NCI-H187 (cell line): ENCODE results near the gene USP20.

Source experiments
- DNase-seq, 2 experiments: peaks; one replicate each; lab custom pipeline; 2025; lab: John Stamatoyannopoulos, UW

USP20 gene

GRCh38 chr9:129823935-129824601, 11.2 kb upstream of the USP20 start, which contains the start of gene TOR1A:
Gene TOR1A (minus strand): TSS chr9:129824136. CDS start chr9:129824085, 51 bp downstream.
- DNase-seq = peak; percentile 57 to 69

DNA sequence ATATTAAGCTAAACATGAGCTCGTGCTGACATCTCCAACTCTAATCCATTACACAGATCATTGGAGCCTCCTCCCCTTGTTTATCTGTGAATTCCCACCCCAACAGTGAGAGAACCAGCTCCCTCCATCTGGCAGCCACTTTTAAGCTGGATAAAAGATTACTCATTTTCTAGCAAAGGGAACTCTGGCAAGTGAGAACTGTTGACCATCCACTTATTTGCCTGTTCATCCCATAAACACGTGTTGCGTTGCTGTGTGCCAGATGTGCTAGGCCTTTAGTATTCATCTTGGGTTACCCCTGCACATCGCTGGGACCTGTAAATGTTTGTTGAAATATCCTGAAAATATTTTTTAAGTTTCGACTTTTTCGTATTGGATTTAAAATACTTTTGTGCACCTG, 8.9 kb upstream of the USP20 start:
- no peak for DNase-seq

DNA sequence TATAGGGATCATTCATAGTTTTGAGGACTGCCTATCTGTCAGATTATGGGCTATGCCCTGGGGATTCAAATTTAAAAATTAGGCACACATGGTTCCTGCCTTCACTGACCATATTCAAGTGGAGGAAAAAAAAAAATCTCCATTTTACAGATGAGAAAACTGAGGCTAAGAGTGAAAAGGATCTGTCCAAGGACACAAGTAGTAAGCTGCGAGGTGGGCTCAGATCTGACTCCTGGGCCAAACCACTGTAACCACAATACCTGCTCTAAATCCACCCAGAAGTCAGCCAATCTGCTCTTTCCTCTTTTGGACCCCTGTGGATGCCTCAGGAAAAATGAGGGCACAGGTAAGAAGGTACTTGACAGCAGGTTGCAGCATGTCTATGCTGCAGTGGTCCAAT, 8.5 kb upstream of the USP20 start:
- DNase-seq = no peak

- no peak for DNase-seq
These were observed 7.2 kb upstream of the USP20 start for GRCh38 chr9:129828051-129828450.

DNA sequence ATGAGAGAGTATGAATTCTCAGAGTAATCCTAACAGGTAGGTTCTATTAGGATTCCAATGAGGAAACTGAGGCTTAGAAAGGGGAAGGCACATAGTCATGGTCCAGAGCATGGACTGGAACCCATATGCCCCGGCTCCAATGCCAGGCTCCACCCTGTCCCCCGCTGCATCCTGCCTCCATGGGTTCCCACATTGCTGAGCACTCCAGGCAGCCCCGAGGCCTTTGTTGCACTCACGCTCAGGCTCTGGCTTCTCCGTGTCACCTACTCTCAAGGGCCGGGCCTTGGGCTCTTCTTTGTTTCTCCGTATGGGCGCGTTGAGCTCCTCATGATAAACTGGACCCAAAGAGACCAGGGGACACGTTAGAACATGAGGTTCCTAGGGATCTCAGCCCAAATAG, 6.3 kb upstream of the USP20 start:
- no peak for DNase-seq

GRCh38 chr9:129832982-129833381, 2.3 kb upstream of the USP20 start:
- no peak for DNase-seq

DNA sequence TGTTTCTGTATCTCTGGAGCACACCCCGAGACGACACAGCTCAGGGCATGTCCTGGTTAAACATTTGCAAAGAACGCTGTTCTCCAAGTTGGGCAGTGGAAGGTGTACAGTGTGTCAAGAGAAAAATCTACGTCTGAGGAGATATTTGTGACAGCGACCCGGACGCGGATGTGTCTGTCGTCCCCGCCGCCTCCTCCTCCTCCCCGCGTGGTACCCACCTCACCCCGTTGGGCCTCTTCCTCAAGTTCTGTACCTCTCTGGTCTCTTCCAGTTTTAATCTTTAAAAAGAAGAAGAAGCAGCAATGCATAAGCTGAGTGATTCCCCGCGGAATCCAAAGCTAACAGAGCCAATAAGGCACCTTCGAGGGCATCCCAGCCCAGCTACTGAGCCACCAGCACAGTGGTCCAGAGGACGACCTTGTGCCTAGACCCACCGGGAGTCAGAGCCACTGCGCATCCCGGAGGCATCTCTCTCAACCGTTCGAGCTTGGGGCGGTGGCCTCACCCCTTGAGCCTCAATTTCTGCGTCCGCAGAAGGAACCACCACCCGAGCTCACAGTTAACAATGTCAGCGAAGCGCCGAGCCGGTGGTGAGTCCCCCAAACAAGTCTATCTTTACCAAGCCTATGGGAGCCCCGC, 650 bp upstream of the USP20 start:
- DNase-seq = no peak

- DNase-seq = no peak
These were observed 584 bp downstream of the USP20 start for GRCh38 chr9:129835860-129836223.

GRCh38 chr9:129836311-129837007, 1.2 kb downstream of the USP20 start:
- DNase-seq = no peak

- DNase-seq = no peak
These were observed 3.5 kb downstream of the USP20 start for GRCh38 chr9:129838707-129839259.

- DNase-seq = no peak
These were observed 4.2 kb downstream of the USP20 start for GRCh38 chr9:129839324-129840023.

GRCh38 chr9:129840034-129840433, 4.8 kb downstream of the USP20 start:
- no peak for DNase-seq

DNA sequence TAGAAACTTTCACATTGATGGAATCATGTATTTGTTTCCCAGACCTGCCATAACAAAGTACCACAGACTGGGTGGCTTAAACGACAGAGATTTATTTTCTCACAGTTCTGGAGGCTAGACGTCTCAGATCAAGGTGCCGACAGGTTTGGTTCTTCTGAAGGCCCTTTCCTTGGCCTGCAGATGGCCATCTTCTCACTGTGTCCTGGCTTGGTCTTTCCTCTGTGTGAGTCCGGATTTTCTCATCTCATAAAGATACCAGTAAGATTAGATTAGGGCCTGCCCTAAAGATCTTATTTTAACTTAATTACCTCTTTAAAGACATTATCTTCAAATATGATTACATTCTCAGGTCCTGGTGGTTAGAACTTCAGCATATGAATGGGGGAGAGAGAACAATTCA, 5.8 kb downstream of the USP20 start:
- no peak for DNase-seq

GRCh38 chr9:129845373-129845772, 10.1 kb downstream of the USP20 start:
- no peak for DNase-seq

DNA sequence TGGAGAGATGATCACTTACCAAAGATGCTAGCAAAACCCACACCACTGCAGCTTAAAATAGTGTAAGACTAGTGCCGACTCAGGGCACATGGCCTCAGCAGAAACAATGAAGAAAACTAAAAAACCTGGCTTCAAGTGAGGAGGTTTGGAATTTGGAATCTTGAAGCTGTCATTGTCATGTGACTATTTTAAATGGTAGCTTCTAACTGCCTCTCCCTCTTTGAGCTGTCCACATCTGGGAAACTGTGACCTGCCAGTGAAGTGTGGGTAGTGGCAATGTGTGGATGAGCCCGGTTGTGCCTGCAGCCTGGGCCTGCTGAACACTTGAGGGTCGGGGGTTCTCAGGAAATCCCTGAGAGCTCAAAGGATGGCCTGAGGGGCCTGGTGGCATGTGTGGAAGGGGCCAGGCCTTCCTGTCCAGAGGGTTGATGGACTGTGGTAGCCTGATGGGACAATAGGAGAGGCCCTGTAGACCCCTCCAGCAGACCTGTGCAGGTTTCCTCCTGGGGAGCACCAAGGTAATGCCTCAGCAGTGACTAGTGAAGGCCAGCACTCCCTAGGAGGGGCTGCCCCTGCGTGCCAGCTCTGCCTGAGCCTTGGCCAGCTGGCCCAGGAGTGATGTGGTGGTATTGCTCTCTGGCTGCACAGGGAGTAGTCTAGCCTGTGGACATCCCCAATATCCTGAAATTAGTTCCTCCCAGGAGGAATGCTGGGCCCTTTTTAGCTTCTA, 13.6 kb downstream of the USP20 start:
- DNase-seq = no peak

- no peak for DNase-seq
These were observed 14.6 kb downstream of the USP20 start for GRCh38 chr9:129849901-129850300.

- DNase-seq = no peak
These were observed 15.7 kb downstream of the USP20 start for GRCh38 chr9:129850821-129851550.

- no peak for DNase-seq
These were observed 16.6 kb downstream of the USP20 start for GRCh38 chr9:129851821-129852220.

DNA sequence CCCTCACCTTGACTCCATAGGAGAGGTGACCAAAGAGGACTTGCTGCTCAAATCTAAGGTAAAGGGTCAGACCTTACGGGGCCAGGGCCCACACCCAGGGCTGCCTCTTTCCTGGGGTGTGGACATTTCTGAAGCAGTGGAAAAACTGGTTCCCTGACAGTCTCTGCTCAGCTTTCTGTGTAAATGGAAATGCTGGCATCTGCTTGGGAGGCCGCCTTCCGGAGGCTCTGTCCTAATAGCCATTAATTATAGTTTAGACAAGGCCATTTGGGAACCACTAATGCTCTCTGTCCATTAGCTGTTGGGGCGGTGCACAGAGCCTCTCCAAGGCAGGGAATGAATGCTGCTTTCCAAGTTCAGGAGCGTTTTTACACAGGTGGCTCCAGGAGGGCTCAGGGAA, 17.3 kb downstream of the USP20 start:
- DNase-seq = no peak

DNA sequence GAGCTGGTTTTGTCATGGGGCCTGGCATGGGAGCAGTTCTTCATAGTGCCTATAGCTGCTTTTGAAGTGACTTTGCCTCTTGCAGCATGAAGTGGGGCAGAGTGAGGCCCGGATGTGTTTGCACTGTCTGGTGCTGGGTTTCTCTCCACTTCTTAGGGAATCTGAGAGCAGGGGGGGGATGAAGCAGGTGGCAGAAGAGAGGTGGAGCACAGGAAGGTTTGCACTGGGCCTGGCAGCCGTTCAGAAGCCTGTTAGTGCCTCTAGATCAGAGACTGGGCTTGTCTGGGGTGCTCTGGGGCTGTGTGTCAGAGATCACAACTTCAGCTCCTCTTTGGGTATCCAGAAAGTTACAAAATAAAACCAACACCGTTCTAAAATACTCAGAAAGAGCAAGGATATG, 18.4 kb downstream of the USP20 start:
- DNase-seq = no peak

DNA sequence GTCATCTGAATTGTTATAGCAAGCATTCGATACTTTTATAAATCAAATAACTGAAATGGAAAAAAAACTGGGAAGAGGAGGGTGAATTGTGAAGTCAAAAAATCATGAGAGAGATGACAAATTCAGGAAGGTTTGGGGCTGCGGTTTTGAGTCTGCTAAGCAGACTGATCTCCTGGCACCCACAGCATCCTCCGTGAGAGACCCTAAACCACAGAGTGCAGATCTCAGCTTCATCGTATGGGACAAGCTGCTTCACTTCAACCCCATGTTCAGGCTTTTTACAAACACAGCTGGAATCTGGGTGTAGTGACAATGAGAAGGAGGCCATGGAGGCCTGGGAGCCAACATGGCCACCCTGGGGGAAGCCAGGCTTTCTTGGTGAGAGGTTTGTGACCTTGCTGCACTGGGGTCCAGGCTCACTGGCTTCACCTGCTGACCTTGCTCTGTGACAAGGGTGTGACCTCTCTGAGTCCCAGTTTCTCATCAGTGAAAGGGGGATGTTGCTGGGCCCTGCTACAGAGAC, 19.4 kb downstream of the USP20 start:
- DNase-seq = no peak
